ENCODE measurements around the gene SPEN.
A peak's percentile ranks its signal among the peaks of the same experiment; 100 is the strongest.
"Not testable (repeated sequence)": the region's sequence is repeated elsewhere in the genome, so short reads cannot be mapped to it uniquely, and the experiment has no call there.

SPEN gene

GRCh38 chr1:15847100-15847892 lies at the start of gene SPEN:
Gene SPEN (plus strand): TSS chr1:15847707. CDS start chr1:15848068, 361 bp downstream.
- DNase-seq (ENCODE audit: low spot score), result peak; percentile 98

- DNase-seq (ENCODE audit: low spot score), result no peak
Observed at GRCh38 chr1:15799004-15799867, 48.3 kb upstream of the SPEN start.

- DNase-seq (ENCODE audit: low spot score), result peak; percentile 76
Observed at GRCh38 chr1:15799928-15800835, 47.3 kb upstream of the SPEN start.

- DNase-seq (ENCODE audit: low spot score), result no peak
Observed at GRCh38 chr1:15802234-15802965, 45.1 kb upstream of the SPEN start.

- DNase-seq (ENCODE audit: low spot score), result peak; percentile 58
Observed at GRCh38 chr1:15803380-15803779, 44.1 kb upstream of the SPEN start.

- DNase-seq (ENCODE audit: low spot score), result no peak
Observed at GRCh38 chr1:15804060-15804459, 43.4 kb upstream of the SPEN start.

- no peak for DNase-seq (ENCODE audit: low spot score)
Observed at GRCh38 chr1:15807121-15807520, 40.4 kb upstream of the SPEN start.

- DNase-seq (ENCODE audit: low spot score), result not testable (repeated sequence)
Observed at GRCh38 chr1:15807549-15807948, 40.0 kb upstream of the SPEN start, which contains the start of gene UQCRHL. Gene UQCRHL (minus strand): TSS chr1:15807649. CDS start chr1:15807649, 0 bp downstream.

- no peak for DNase-seq (ENCODE audit: low spot score)
Observed at GRCh38 chr1:15808955-15809354, 38.6 kb upstream of the SPEN start.

GRCh38 chr1:15810073-15810472 lies 37.4 kb upstream of the SPEN start:
- no peak for DNase-seq (ENCODE audit: low spot score)

GRCh38 chr1:15816674-15817073 lies 30.8 kb upstream of the SPEN start:
- no peak for DNase-seq (ENCODE audit: low spot score)

- DNase-seq (ENCODE audit: low spot score), result no peak
Observed at GRCh38 chr1:15820478-15820877, 27.0 kb upstream of the SPEN start.

- no peak for DNase-seq (ENCODE audit: low spot score)
Observed at GRCh38 chr1:15825800-15826199, 21.7 kb upstream of the SPEN start.

GRCh38 chr1:15826810-15827507 lies 20.5 kb upstream of the SPEN start:
- no peak for DNase-seq (ENCODE audit: low spot score)

- DNase-seq (ENCODE audit: low spot score), result not testable (repeated sequence)
Observed at GRCh38 chr1:15827567-15827966, 19.9 kb upstream of the SPEN start.

- not testable (repeated sequence) for DNase-seq (ENCODE audit: low spot score)
Observed at GRCh38 chr1:15828931-15829330, 18.6 kb upstream of the SPEN start.

GRCh38 chr1:15830258-15830657 lies 17.2 kb upstream of the SPEN start:
- DNase-seq (ENCODE audit: low spot score), result no peak

- DNase-seq (ENCODE audit: low spot score), result no peak
Observed at GRCh38 chr1:15833069-15833679, 14.3 kb upstream of the SPEN start.

- DNase-seq (ENCODE audit: low spot score), result no peak
Observed at GRCh38 chr1:15833842-15834405, 13.6 kb upstream of the SPEN start.

Data from ecto neural progenitor cell (in vitro differentiated cells).